Smooth muscle cell (in vitro differentiated cells): ENCODE data around the gene REXO5. TPM values are rescaled to one million over a fixed set of nuclear protein-coding genes. Genes with fewer than 3 reads are reported as not detected.
"Not testable (repeated sequence)": the region's sequence is repeated elsewhere in the genome, so short reads cannot be mapped to it uniquely, and the experiment has no call there.

Experiments used
- DNase-seq: peaks from one replicate; lab custom pipeline; 2025; ENCODE audit not compliant: unreplicated experiment; lab: John Stamatoyannopoulos, UW
- H2AFZ ChIP-seq: fragments of 200-600 bp; sonication (generic); 2 replicates; pipeline ENCODE4 v1.6.0; 2016; ENCODE audit warnings: antibody characterized with exemption, low read depth, mild to moderate bottlenecking
- H3F3A ChIP-seq: fragments of 200-600 bp; sonication (generic); 2 replicates; pipeline ENCODE4 v1.6.0; 2017; ENCODE audit warnings: antibody characterized with exemption, low read depth
- H3K27ac ChIP-seq: fragments of 200-600 bp; sonication (generic); 2 replicates; pipeline ENCODE4 v1.5.1; 2016; ENCODE audit warnings: low read depth, mild to moderate bottlenecking
- H3K27me3 ChIP-seq: fragments of 200-600 bp; sonication (generic); 2 replicates; pipeline ENCODE4 v1.6.1; 2016; ENCODE audit warnings: low read depth, mild to moderate bottlenecking
- H3K36me3 ChIP-seq: fragments of 200-600 bp; sonication (generic); 2 replicates; pipeline ENCODE4 v1.5.1; 2016; ENCODE audit warnings: low read depth
- H3K4me1 ChIP-seq: fragments of 200-600 bp; sonication (generic); 2 replicates; pipeline ENCODE4 v1.5.1; 2016; ENCODE audit warnings: low read depth
- H3K4me2 ChIP-seq: fragments of 200-600 bp; sonication (generic); 2 replicates; pipeline ENCODE4 v1.6.0; 2016; ENCODE audit warnings: mild to moderate bottlenecking
- H3K4me3 ChIP-seq: fragments of 200-600 bp; sonication (generic); 2 replicates; pipeline ENCODE4 v1.5.1; 2016; ENCODE audit warnings: mild to moderate bottlenecking
- H3K79me2 ChIP-seq: fragments of 200-600 bp; sonication (generic); 2 replicates; pipeline ENCODE4 v1.6.0; 2016; ENCODE audit warnings: low read depth, mild to moderate bottlenecking
- H3K9ac ChIP-seq: fragments of 200-600 bp; sonication (generic); 2 replicates; pipeline ENCODE4 v1.6.0; 2016; ENCODE audit warnings: low read depth
- H3K9me3 ChIP-seq: fragments of 200-600 bp; sonication (generic); replicated peaks from 2 replicates; pipeline ENCODE4 v1.5.1; 2016; ENCODE audit warnings: low read depth
- H4K20me1 ChIP-seq: fragments of 200-600 bp; sonication (generic); 2 replicates; pipeline ENCODE4 v1.6.0; 2016; ENCODE audit warnings: low read depth
- CTCF ChIP-seq: fragments of 200-600 bp; sonication (generic); IDR thresholded peaks from 2 replicates; pipeline ENCODE4 v1.5.1; 2017; ENCODE audit warnings: borderline replicate concordance, mild to moderate bottlenecking, antibody characterized with exemption; ENCODE audit not compliant: insufficient read depth, poor library complexity, severe bottlenecking
- WGBS: methylation state at CpG from one replicate; pipeline ENCODE4 v1.1.7; 2016; ENCODE audit warnings: low lambda C conversion rate; 5-methylcytosine and 5-hydroxymethylcytosine counted together
- polyA plus RNA-seq: library from polyadenylated mRNA; unstranded; fragments of >200 nt; fragmentation: Nextera tagmentation; extraction: Ambion mirVana; gene quantifications from 2 replicates; pipeline ENCODE4 v1.2.1, GENCODE V29; 2016
- total RNA-seq: library from RNA; depleted of rRNA; stranded (reverse); fragments of >200 nt; gene quantifications from 2 replicates; pipeline ENCODE4 v1.2.3, GENCODE V29; 2014

The REXO5 gene
- total and polyA plus RNA-seq, 2 experiments from 2014 or later = 1.9 to 3.2 TPM

GRCh38 chr16:20860361-20860760, 54.0 kb downstream of the REXO5 start:
- Histone ChIP-seq H3K9me3 (no peaks in the 10 kb centered on the region), H3K27ac (no peak overlapping the region), H2AFZ (no peak overlapping the region), H4K20me1 (peaks cover 9% of the 10 kb centered on the region), H3K79me2 (peaks cover 35% of the 10 kb centered on the region), H3K4me3 (no peak overlapping the region), H3K27me3 (no peaks in the 10 kb centered on the region), H3K36me3 (peaks cover 14% of the 10 kb centered on the region), H3K4me2 (no peak overlapping the region), H3K4me1 (peaks cover 8% of the 10 kb centered on the region), H3F3A (peaks cover 11% of the 10 kb centered on the region), H3K9ac (no peak overlapping the region)
- WGBS = 92% methylated on average over 4 of the region's 4 CpGs
- no peak for DNase-seq
- no peak for TF ChIP-seq CTCF

- not testable (repeated sequence) for H3K9me3 ChIP-seq, H3K36me3 ChIP-seq, H3K4me3 ChIP-seq, H3K9ac ChIP-seq, H3K27me3 ChIP-seq, DNase-seq, H3K27ac ChIP-seq, H4K20me1 ChIP-seq, H3K4me2 ChIP-seq, H2AFZ ChIP-seq
- peaks cover 17% of the 10 kb centered on the region for H3F3A ChIP-seq
- peaks cover 35% of the 10 kb centered on the region for H3K79me2 ChIP-seq
- H3K4me1 ChIP-seq = peaks cover 14% of the 10 kb centered on the region
- 96% methylated on average over 4 of the region's 4 CpGs for WGBS
Measured at GRCh38 chr16:20860995-20861394, 54.7 kb downstream of the REXO5 start.

GRCh38 chr16:20862162-20862960, 56.0 kb downstream of the REXO5 start:
- H3K4me3 ChIP-seq = no peak overlapping the region
- no peak for TF ChIP-seq CTCF
- peaks cover 5% of the 10 kb centered on the region for H3K36me3 ChIP-seq
- no peak overlapping the region for H3K27ac ChIP-seq
- no peak for DNase-seq
- H3K79me2 ChIP-seq = peaks cover 44% of the 10 kb centered on the region
- H3K4me2 ChIP-seq = no peak overlapping the region
- H3K4me1 ChIP-seq = peaks cover 25% of the 10 kb centered on the region
- H4K20me1 ChIP-seq = peaks cover 17% of the 10 kb centered on the region
- H3F3A ChIP-seq = peaks cover 24% of the 10 kb centered on the region
- H3K27me3 ChIP-seq = no peaks in the 10 kb centered on the region
- no peaks in the 10 kb centered on the region for H3K9me3 ChIP-seq
- WGBS = 97% methylated on average over 21 of the region's 21 CpGs
- H2AFZ ChIP-seq = no peak overlapping the region
- no peak overlapping the region for H3K9ac ChIP-seq

- H3K4me2 ChIP-seq, H3K4me3 ChIP-seq, H3K27me3 ChIP-seq, H3K9me3 ChIP-seq, DNase-seq, H2AFZ ChIP-seq, H3K36me3 ChIP-seq: not testable (repeated sequence)
- WGBS = 98% methylated on average over 6 of the region's 6 CpGs
- H3K4me1 ChIP-seq = peaks cover 25% of the 10 kb centered on the region
- H3K9ac ChIP-seq = peak overlapping the region; percentile 97
- H3F3A ChIP-seq = peaks cover 26% of the 10 kb centered on the region
- peaks cover 37% of the 10 kb centered on the region for H4K20me1 ChIP-seq
- peak overlapping the region; percentile 100 for H3K27ac ChIP-seq
- peaks cover 61% of the 10 kb centered on the region for H3K79me2 ChIP-seq
Measured at GRCh38 chr16:20864376-20864775, 58.0 kb downstream of the REXO5 start.
